HEK293T (cell line): Measurements from ENCODE around the gene MAS1L.

Experiments used
- ELF4 ChIP-seq: fragments of 450-650 bp; IDR thresholded peaks from 2 replicates; pipeline ENCODE4 v1.6.1; 2017; ENCODE audit warnings: antibody characterized with exemption
- FOXA1 ChIP-seq: fragments of 450-650 bp; IDR thresholded peaks from 2 replicates; pipeline ENCODE4 v1.6.1; 2016; ENCODE audit warnings: mild to moderate bottlenecking
- FOXM1 ChIP-seq: fragments of 450-650 bp; IDR thresholded peaks from 2 replicates; pipeline ENCODE4 v1.6.1; 2017; ENCODE audit warnings: mild to moderate bottlenecking, borderline replicate concordance
- SP1 ChIP-seq: fragments of 450-650 bp; IDR thresholded peaks from 2 replicates; pipeline ENCODE4 v1.6.1; 2017
- TARDBP ChIP-seq: fragments of 450-650 bp; IDR thresholded peaks from 2 replicates; pipeline ENCODE4 v1.6.1; 2016
- TF ChIP-seq, protein P1 (sequence below): fragments of 450-650 bp; IDR thresholded peaks from 2 replicates; pipeline ENCODE4 v1.6.1; 2016

DNA sequence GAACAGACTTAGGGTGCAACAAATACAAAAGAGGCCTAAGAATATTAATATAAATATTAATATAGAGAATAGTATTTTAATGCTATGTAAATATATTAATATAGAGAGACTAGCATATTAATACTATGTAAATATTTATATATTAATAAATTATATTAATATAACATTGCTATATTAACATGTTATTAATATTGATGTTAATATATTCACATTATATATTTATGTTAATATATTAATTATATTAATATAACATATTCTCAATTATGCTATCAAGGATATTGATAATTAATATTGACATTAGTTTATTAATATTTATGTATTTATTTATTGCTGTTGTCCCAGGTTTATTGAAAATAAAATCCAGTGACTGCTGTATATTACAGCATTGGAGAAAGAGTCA is 1.1 kb upstream of the MAS1L start:
- TF ChIP-seq, protein P1, sequence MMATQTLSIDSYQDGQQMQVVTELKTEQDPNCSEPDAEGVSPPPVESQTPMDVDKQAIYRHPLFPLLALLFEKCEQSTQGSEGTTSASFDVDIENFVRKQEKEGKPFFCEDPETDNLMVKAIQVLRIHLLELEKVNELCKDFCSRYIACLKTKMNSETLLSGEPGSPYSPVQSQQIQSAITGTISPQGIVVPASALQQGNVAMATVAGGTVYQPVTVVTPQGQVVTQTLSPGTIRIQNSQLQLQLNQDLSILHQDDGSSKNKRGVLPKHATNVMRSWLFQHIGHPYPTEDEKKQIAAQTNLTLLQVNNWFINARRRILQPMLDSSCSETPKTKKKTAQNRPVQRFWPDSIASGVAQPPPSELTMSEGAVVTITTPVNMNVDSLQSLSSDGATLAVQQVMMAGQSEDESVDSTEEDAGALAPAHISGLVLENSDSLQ = no peak
- TF ChIP-seq ELF4 (no peak), FOXA1 (no peak), FOXM1 (no peak), TARDBP (no peak), SP1 (no peak)
